ENCODE results near the gene SPAG9. TPM values are rescaled to one million over a fixed set of nuclear protein-coding genes. Genes with fewer than 3 reads are reported as not detected.

The SPAG9 gene
- total RNA-seq, 1 experiment from 2014 or later: 130 TPM

DNA sequence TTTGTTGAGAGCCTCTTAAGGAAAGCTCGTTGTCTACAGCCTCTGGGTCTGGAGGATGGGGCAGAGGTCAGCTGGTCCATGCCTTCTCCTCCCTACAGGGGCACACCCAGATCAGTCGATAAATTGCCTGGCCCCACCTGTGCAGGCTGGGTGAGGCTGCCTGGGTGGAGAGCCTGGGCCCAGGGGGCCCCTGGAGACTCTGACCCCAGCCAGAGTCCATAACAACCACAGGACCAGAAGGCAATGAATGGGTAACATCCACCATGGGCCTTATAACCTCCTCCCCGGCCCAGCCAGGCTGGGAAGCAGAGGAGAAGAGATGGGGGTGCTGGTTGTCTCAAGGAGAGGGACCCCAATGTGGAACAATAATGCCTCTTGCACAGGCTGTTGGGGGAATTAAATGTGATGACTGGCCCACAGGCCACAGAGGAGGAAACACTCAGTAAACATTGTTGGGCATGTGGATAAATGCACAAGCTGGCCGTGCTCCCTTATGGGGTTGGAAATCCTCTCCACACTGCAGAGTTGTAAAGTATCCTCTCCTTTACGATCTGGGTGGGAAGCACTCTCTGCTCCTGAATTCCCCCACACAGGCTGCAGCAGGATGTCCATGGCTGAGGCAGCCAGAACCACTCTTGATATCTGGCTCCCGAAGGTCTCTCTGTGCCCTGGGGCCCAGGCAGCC is 197.8 kb downstream of the SPAG9 start:
- Histone ChIP-seq H3K4me3 (ENCODE audit: low read depth, low read length) (no peak overlapping the region), H3K36me3 (ENCODE audit: control insufficient read depth, insufficient read depth, low read length) (no peaks in the 10 kb centered on the region), H3K9me3 (no peaks in the 10 kb centered on the region), H3K4me1 (peaks cover 31% of the 10 kb centered on the region), H3K27me3 (replicated peaks; ENCODE audit: control insufficient read depth, insufficient read depth, low read length) (no peaks in the 10 kb centered on the region)
- no peaks in the 10 kb centered on the region for H3K27me3 Mint-ChIP-seq (ENCODE audit: insufficient read depth, unreplicated experiment)
- H3K4me3 Mint-ChIP-seq (ENCODE audit: unreplicated experiment): no peak overlapping the region
- intact Hi-C loops (cut with micrococcal nuclease; ENCODE audit: unreplicated experiment): no loop called here
- no peak overlapping the region for H3K27ac Mint-ChIP-seq (ENCODE audit: unreplicated experiment)
- TF ChIP-seq, protein P1, sequence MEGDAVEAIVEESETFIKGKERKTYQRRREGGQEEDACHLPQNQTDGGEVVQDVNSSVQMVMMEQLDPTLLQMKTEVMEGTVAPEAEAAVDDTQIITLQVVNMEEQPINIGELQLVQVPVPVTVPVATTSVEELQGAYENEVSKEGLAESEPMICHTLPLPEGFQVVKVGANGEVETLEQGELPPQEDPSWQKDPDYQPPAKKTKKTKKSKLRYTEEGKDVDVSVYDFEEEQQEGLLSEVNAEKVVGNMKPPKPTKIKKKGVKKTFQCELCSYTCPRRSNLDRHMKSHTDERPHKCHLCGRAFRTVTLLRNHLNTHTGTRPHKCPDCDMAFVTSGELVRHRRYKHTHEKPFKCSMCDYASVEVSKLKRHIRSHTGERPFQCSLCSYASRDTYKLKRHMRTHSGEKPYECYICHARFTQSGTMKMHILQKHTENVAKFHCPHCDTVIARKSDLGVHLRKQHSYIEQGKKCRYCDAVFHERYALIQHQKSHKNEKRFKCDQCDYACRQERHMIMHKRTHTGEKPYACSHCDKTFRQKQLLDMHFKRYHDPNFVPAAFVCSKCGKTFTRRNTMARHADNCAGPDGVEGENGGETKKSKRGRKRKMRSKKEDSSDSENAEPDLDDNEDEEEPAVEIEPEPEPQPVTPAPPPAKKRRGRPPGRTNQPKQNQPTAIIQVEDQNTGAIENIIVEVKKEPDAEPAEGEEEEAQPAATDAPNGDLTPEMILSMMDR (IDR thresholded peaks at IDR 0.05; ENCODE audit: insufficient read depth in 1 of 2, low read depth in 1 of 2, low read length in 1 of 2, severe bottlenecking in 1 of 2, unreplicated experiment in 1 of 2): no peak
- peak in 1 of 2 experiments; percentile 81 for DNase-seq
- CTCF ChIA-PET: interaction anchor here (1.0 kb wide), 1 partner anchor 71 kb away, joined by 3 read pairs; no protein-coding TSS in a partner anchor
- BruUV-seq (replicated peaks): no TSS peak
- POLR2A ChIA-PET: interaction anchor here (1.0 to 1.1 kb wide), 2 partner anchors 56 kb away, joined by 4 read pairs; no protein-coding TSS in a partner anchor
- no peaks in the 10 kb centered on the region for H3K36me3 Mint-ChIP-seq (ENCODE audit: insufficient read depth, unreplicated experiment)
- H3K9me3 Mint-ChIP-seq (ENCODE audit: unreplicated experiment): no peaks in the 10 kb centered on the region
- peaks cover 7% of the 10 kb centered on the region for H3K4me1 Mint-ChIP-seq (ENCODE audit: low read depth, unreplicated experiment)

DNA sequence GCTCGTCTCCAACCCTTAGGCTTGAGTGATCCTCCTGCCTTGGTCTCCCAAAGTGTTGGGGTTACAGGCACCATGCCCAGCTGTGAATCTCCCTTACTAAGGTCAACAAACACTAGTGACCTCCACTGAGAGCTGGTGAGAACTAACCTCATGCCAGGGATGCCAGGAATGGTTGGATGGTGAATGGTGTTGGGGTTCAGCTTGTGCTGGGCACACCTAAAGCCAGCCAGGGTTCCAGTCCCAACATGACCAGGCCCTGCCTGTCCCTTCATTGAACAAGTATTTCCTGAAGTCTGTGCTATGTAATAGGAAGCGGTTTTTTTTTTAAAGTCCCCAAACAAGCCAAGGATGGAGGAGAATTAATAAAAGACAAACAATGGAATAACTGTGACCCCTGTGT is 198.6 kb downstream of the SPAG9 start:
- Histone ChIP-seq H3K9me3 (no peaks in the 10 kb centered on the region), H3K36me3 (ENCODE audit: control insufficient read depth, insufficient read depth, low read length) (no peaks in the 10 kb centered on the region), H3K27me3 (replicated peaks; ENCODE audit: control insufficient read depth, insufficient read depth, low read length) (no peaks in the 10 kb centered on the region), H3K4me1 (peaks cover 36% of the 10 kb centered on the region), H3K4me3 (ENCODE audit: low read depth, low read length) (no peak overlapping the region)
- CTCF ChIA-PET: no interaction called here
- Mint-ChIP-seq H3K27me3 (ENCODE audit: insufficient read depth, unreplicated experiment) (no peaks in the 10 kb centered on the region), H3K27ac (ENCODE audit: unreplicated experiment) (no peak overlapping the region), H3K4me3 (ENCODE audit: unreplicated experiment) (no peak overlapping the region), H3K36me3 (ENCODE audit: insufficient read depth, unreplicated experiment) (no peaks in the 10 kb centered on the region), H3K9me3 (ENCODE audit: unreplicated experiment) (no peaks in the 10 kb centered on the region), H3K4me1 (ENCODE audit: low read depth, unreplicated experiment) (peaks cover 7% of the 10 kb centered on the region)
- DNase-seq: no peak
- POLR2A ChIA-PET: interaction anchor here (1.1 kb wide), 1 partner anchor 56 kb away, joined by 4 read pairs; no protein-coding TSS in a partner anchor
- intact Hi-C loops (cut with micrococcal nuclease; ENCODE audit: unreplicated experiment): no loop called here
- BruUV-seq (replicated peaks): no TSS peak
- TF ChIP-seq, protein P1 (IDR thresholded peaks at IDR 0.05; ENCODE audit: insufficient read depth in 1 of 2, low read depth in 1 of 2, low read length in 1 of 2, severe bottlenecking in 1 of 2, unreplicated experiment in 1 of 2): no peak

DNA sequence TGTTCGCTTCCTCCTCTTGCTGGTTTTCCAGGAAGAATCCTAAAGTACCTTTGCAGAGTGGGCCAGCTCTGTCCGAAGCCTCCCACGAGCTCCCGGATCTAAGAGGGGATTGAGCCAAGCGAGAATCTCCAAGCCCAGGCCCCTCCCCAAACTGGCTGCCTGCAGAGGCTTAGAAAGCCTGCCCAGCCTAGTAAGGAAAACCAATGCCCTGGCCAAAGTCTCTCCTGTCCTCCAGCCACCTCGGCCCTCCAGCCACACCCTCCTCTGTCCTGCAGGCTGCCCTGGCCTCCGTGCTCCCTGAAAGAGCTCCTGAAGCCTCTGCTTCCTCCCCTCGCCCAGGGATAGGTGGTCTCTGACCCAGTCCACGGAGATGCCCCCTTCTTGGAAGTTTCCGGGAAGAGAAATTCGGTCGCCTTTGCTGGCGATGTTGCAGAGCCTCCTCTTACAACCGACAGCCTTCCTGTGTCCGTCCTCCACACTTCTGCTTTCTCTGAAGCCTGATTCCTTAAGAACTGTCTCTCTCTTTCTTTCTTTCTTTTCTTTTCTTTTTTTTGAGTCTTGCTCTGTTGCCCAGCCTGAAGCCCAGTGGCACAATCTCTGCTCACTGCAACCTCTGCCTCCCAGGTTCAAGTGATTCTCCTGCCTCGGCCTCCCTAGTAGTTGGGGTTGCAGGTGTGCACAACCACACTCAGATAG is 199.6 kb downstream of the SPAG9 start:
- no peaks in the 10 kb centered on the region for H3K27me3 ChIP-seq (replicated peaks; ENCODE audit: control insufficient read depth, insufficient read depth, low read length)
- Mint-ChIP-seq H3K27me3 (ENCODE audit: insufficient read depth, unreplicated experiment) (no peaks in the 10 kb centered on the region), H3K4me3 (ENCODE audit: unreplicated experiment) (no peak overlapping the region), H3K4me1 (ENCODE audit: low read depth, unreplicated experiment) (peaks cover 8% of the 10 kb centered on the region), H3K9me3 (ENCODE audit: unreplicated experiment) (no peaks in the 10 kb centered on the region), H3K36me3 (ENCODE audit: insufficient read depth, unreplicated experiment) (no peaks in the 10 kb centered on the region), H3K27ac (ENCODE audit: unreplicated experiment) (peak overlapping the region; percentile 4)
- no peaks in the 10 kb centered on the region for H3K9me3 ChIP-seq
- POLR2A ChIA-PET: no interaction called here
- H3K36me3 ChIP-seq (ENCODE audit: control insufficient read depth, insufficient read depth, low read length): no peaks in the 10 kb centered on the region
- no peak overlapping the region for H3K4me3 ChIP-seq (ENCODE audit: low read depth, low read length)
- DNase-seq: no peak
- no TSS peak for BruUV-seq (replicated peaks)
- intact Hi-C loops (cut with micrococcal nuclease; ENCODE audit: unreplicated experiment): no loop called here
- CTCF ChIA-PET: no interaction called here
- TF ChIP-seq, protein P1 (IDR thresholded peaks at IDR 0.05; ENCODE audit: insufficient read depth in 1 of 2, low read depth in 1 of 2, low read length in 1 of 2, severe bottlenecking in 1 of 2, unreplicated experiment in 1 of 2): no peak
- H3K4me1 ChIP-seq: peaks cover 41% of the 10 kb centered on the region
